SK-N-SH treated with all-trans-retinoic acid at 6 μM for 48 hours (cell line): ENCODE data around the gene XRCC4.

ENCODE experiments used
- ZC3H10 ChIP-seq: fragments of 250-450 bp; sonication (Bioruptor Pico); IDR thresholded peaks from 2 replicates; pipeline ENCODE4 v1.5.1; 2021; ENCODE audit warnings: mild to moderate bottlenecking, moderate library complexity
- ZFP3 ChIP-seq: fragments of 250-450 bp; sonication (Bioruptor Pico); IDR thresholded peaks from 2 replicates; pipeline ENCODE4 v1.5.0; 2020; ENCODE audit warnings: mild to moderate bottlenecking, moderate library complexity
- ZFP30 ChIP-seq: fragments of 450-650 bp; formaldehyde crosslinking; IDR thresholded peaks from 2 replicates; pipeline ENCODE4 v1.5.0; 2022; ENCODE audit warnings: mild to moderate bottlenecking, moderate library complexity
- ZNF565 ChIP-seq: fragments of 450-650 bp; formaldehyde crosslinking; conservative IDR thresholded peaks from 2 replicates; pipeline ENCODE4 v1.5.0; 2020; ENCODE audit warnings: low read depth, mild to moderate bottlenecking, moderate library complexity

DNA sequence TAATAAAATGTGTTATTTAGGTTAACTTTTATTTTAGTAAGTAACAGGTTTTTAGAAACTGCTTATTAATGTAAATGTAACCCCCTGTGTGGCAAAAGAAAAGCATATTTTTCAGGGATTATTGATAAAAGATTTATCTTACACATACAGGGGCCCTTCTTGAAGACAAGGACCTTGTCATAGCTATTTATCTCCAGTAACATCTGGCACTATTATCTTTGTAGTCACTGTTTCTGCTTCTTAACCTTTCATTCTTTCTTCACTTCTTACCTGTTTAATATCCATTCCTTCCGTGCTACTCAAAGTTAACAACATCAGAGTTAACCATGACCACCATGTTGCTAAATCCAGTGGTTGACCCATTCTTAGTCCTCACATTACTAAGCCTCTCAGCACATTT is 276.4 kb downstream of the XRCC4 start:
- TF ChIP-seq ZC3H10 (CRISPR knock-in tag) (no peak), ZFP3 (CRISPR knock-in tag) (no peak), ZFP30 (no peak), ZNF565 (no peak)
